Measurements from ENCODE around the gene LARP4B.

Gene LARP4B

DNA sequence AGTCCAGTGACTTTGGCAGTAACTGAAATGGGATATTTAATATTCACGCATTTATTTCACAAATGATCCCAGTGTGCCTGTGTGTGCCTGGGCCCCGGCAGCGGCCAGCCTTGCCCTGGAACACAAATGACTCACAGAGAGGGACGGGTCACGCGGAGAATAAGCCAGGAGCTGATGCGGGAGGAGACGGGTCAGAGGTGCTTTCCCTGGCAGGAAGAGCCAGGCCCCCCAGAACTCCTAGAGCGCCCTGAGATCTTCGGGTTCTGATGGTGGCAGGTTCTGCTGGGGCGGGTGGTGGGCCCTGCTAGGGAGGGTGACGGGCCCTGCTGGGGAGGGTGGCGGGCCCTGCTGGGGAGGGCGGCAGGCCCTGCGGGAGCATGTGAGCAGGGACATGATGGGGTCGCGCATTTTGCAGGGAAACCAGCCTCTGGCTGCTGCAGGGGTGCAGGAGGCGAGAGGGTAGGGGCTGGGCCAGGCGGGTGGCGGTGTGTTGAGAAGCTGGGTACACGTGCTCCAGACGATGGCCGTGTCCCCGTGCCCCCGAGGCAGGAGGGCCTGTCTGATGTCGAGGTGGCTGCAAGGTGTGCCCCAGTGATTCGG is 157.8 kb downstream of the LARP4B start:
- H3K27ac ChIP-seq (ENCODE audit: low read length) = no peak overlapping the region
- no peak for DNase-seq
- no peaks in the 10 kb centered on the region for H3K9me3 ChIP-seq (replicated peaks; ENCODE audit: insufficient read depth, low read length)
- no peaks in the 10 kb centered on the region for H3F3A ChIP-seq (ENCODE audit: insufficient read depth, low read length)
- TF ChIP-seq, protein P1, sequence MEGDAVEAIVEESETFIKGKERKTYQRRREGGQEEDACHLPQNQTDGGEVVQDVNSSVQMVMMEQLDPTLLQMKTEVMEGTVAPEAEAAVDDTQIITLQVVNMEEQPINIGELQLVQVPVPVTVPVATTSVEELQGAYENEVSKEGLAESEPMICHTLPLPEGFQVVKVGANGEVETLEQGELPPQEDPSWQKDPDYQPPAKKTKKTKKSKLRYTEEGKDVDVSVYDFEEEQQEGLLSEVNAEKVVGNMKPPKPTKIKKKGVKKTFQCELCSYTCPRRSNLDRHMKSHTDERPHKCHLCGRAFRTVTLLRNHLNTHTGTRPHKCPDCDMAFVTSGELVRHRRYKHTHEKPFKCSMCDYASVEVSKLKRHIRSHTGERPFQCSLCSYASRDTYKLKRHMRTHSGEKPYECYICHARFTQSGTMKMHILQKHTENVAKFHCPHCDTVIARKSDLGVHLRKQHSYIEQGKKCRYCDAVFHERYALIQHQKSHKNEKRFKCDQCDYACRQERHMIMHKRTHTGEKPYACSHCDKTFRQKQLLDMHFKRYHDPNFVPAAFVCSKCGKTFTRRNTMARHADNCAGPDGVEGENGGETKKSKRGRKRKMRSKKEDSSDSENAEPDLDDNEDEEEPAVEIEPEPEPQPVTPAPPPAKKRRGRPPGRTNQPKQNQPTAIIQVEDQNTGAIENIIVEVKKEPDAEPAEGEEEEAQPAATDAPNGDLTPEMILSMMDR (IDR thresholded peaks at IDR 0.05; ENCODE audit: low read length) = no peak
- TF ChIP-seq EZH2 (optimal IDR thresholded peaks at IDR 0.05; ENCODE audit: low read depth, low read length) (no peak), EZH2phosphoT487 (IDR thresholded peaks at IDR 0.05; ENCODE audit: low read length) (no peak)
- H3K4me2 ChIP-seq (ENCODE audit: low read depth, low read length) = no peak overlapping the region
- H4K20me1 ChIP-seq (ENCODE audit: insufficient read depth, low read length) = no peaks in the 10 kb centered on the region
- no peaks in the 10 kb centered on the region for H3K79me2 ChIP-seq (ENCODE audit: low read length)
- H3K9ac ChIP-seq (ENCODE audit: low read length) = no peak overlapping the region
- no peak overlapping the region for H2AFZ ChIP-seq (ENCODE audit: low read length)
- no peaks in the 10 kb centered on the region for H3K27me3 ChIP-seq (replicated peaks; ENCODE audit: insufficient read depth, low read length)
- H3K4me3 ChIP-seq (ENCODE audit: low read length) = no peak overlapping the region
- H3K4me1 ChIP-seq (ENCODE audit: low read length) = peaks cover 4% of the 10 kb centered on the region; the same call in 1 of the 2 replicates
- no peaks in the 10 kb centered on the region for H3K36me3 ChIP-seq (replicated peaks; ENCODE audit: insufficient read depth, low read length)
- no peaks in the 10 kb centered on the region for H3K9me2 ChIP-seq (replicated peaks; ENCODE audit: insufficient read depth, low read length)

GRCh38 chr10:772227-772637 is 159.3 kb downstream of the LARP4B start:
- no peak for DNase-seq
- no peak overlapping the region for H3K9ac ChIP-seq (ENCODE audit: low read length)
- no peaks in the 10 kb centered on the region for H3K27me3 ChIP-seq (replicated peaks; ENCODE audit: insufficient read depth, low read length)

DNA sequence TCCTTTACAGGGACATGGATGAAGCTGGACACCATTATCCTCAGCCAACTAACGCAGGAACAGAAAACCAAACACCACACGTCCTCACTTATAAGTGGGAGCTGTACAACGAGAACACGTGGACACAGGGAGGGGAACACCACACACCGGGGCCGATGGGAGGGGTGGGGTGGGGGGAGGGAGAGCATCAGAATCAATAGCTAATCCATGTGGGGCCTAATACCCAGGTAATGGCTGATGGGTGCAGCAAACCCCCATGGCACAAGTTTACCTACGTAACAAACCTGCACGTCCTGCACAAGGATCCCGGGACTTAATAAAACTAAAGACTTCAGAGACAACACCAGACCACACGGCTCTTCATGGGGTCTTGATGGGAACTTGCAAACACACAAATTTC is 159.9 kb downstream of the LARP4B start:
- H3K9me3 ChIP-seq (replicated peaks; ENCODE audit: insufficient read depth, low read length) = no peaks in the 10 kb centered on the region
- no peak overlapping the region for H3K4me3 ChIP-seq (ENCODE audit: low read length)
- no peak overlapping the region for H3K9ac ChIP-seq (ENCODE audit: low read length)
- no peak for DNase-seq
- no peaks in the 10 kb centered on the region for H3K36me3 ChIP-seq (replicated peaks; ENCODE audit: insufficient read depth, low read length)
- H3K9me2 ChIP-seq (replicated peaks; ENCODE audit: insufficient read depth, low read length) = no peaks in the 10 kb centered on the region
- no peaks in the 10 kb centered on the region for H3K79me2 ChIP-seq (ENCODE audit: low read length)
- H3K4me1 ChIP-seq (ENCODE audit: low read length) = peaks cover 4% of the 10 kb centered on the region; the same call in 1 of the 2 replicates
- no peaks in the 10 kb centered on the region for H3K27me3 ChIP-seq (replicated peaks; ENCODE audit: insufficient read depth, low read length)
- H3F3A ChIP-seq (ENCODE audit: insufficient read depth, low read length) = no peaks in the 10 kb centered on the region
- no peak overlapping the region for H2AFZ ChIP-seq (ENCODE audit: low read length)
- no peaks in the 10 kb centered on the region for H4K20me1 ChIP-seq (ENCODE audit: insufficient read depth, low read length)
- TF ChIP-seq EZH2phosphoT487 (IDR thresholded peaks at IDR 0.05; ENCODE audit: low read length) (no peak), EZH2 (optimal IDR thresholded peaks at IDR 0.05; ENCODE audit: low read depth, low read length) (no peak)
- TF ChIP-seq, protein P1 (IDR thresholded peaks at IDR 0.05; ENCODE audit: low read length) = no peak
- H3K27ac ChIP-seq (ENCODE audit: low read length) = no peak overlapping the region
- H3K4me2 ChIP-seq (ENCODE audit: low read depth, low read length) = no peak overlapping the region

More at GRCh38 chr10:772227-772637, 159.3 kb downstream of the LARP4B start:
- no peak overlapping the region for H2AFZ ChIP-seq (ENCODE audit: low read length)
- H3K9me2 ChIP-seq (replicated peaks; ENCODE audit: insufficient read depth, low read length) = no peaks in the 10 kb centered on the region
- no peaks in the 10 kb centered on the region for H3F3A ChIP-seq (ENCODE audit: insufficient read depth, low read length)
- H3K4me3 ChIP-seq (ENCODE audit: low read length) = no peak overlapping the region
- no peaks in the 10 kb centered on the region for H3K79me2 ChIP-seq (ENCODE audit: low read length)
- no peaks in the 10 kb centered on the region for H3K36me3 ChIP-seq (replicated peaks; ENCODE audit: insufficient read depth, low read length)
- no peak overlapping the region for H3K27ac ChIP-seq (ENCODE audit: low read length)
- peaks cover 4% of the 10 kb centered on the region; the same call in 1 of the 2 replicates for H3K4me1 ChIP-seq (ENCODE audit: low read length)
- no peaks in the 10 kb centered on the region for H4K20me1 ChIP-seq (ENCODE audit: insufficient read depth, low read length)
- no peak overlapping the region for H3K4me2 ChIP-seq (ENCODE audit: low read depth, low read length)
- H3K9me3 ChIP-seq (replicated peaks; ENCODE audit: insufficient read depth, low read length) = no peaks in the 10 kb centered on the region
- no peak for TF ChIP-seq EZH2phosphoT487 (IDR thresholded peaks at IDR 0.05; ENCODE audit: low read length)
- TF ChIP-seq, protein P1 (IDR thresholded peaks at IDR 0.05; ENCODE audit: low read length) = no peak
- no peak for TF ChIP-seq EZH2 (optimal IDR thresholded peaks at IDR 0.05; ENCODE audit: low read depth, low read length)

Measured in MM.1S (cell line).